ENCODE results near the gene KCNQ5. TPM values are rescaled to one million over a fixed set of nuclear protein-coding genes. Genes with fewer than 3 reads are reported as not detected.
"Not testable (repeated sequence)": the region's sequence is repeated elsewhere in the genome, so short reads cannot be mapped to it uniquely, and the experiment has no call there.

Gene KCNQ5
- polyA plus RNA-seq (2013, experiment 1 of 2), result 0.08 TPM
- 0.06 TPM for polyA plus RNA-seq (2013, experiment 2 of 2)

GRCh38 chr6:72621291-72622093, at the start of gene KCNQ5:
Gene KCNQ5, plus strand, starts transcription at chr6:72622064.
- peak within 1 kb of the TSS; percentile 67 for H3K9ac ChIP-seq (ENCODE audit: low read depth, low read length, poor library complexity)
- no peak within 1 kb of the TSS for H3K27ac ChIP-seq (replicated peaks; ENCODE audit: low read length)
- peak within 1 kb of the TSS; percentile 65 for H3K18ac ChIP-seq (ENCODE audit: low read length)
- no CpG with 5 or more reads among the region's 58 CpGs for WGBS, 2 donors (ENCODE audit: extremely low coverage in 2 of 2, insufficient read length in 2 of 2, insufficient replicate concordance in 1 of 2)
- H2BK120ac ChIP-seq (ENCODE audit: low read depth, low read length), result no peak within 1 kb of the TSS
- H4K91ac ChIP-seq (ENCODE audit: low read depth, low read length, poor library complexity), result no peak within 1 kb of the TSS
- no peak within 1 kb of the TSS for H2BK12ac ChIP-seq (ENCODE audit: low read length)
- H3K27me3 ChIP-seq (ENCODE audit: control insufficient read depth in 3 of 3, insufficient read depth in 3 of 3, low read depth in 1 of 3, low read length in 3 of 3), result peaks cover 16 to 75% (median 37%) of the 10 kb centered on the region in 3 experiments
- peak within 1 kb of the TSS; percentile 99 for H3K4me2 ChIP-seq (ENCODE audit: insufficient read depth, low read length, poor library complexity, severe bottlenecking)
- H4K8ac ChIP-seq (ENCODE audit: low read depth, low read length), result no peak within 1 kb of the TSS
- peak within 1 kb of the TSS; percentile 88 for H2AFZ ChIP-seq (ENCODE audit: low read length)
- peak within 1 kb of the TSS; percentile 25 to 79 for H3K4me3 ChIP-seq (ENCODE audit: low read length in 2 of 2)
- peaks cover 8 to 9% of the 10 kb centered on the region in 2 donors for H3K4me1 ChIP-seq (ENCODE audit: control insufficient read depth in 2 of 2, insufficient read depth in 1 of 2, low read depth in 1 of 2, low read length in 2 of 2)
- no peaks in the 10 kb centered on the region for H3K9me3 ChIP-seq (replicated peaks in 1 of 2; ENCODE audit: control insufficient read depth in 2 of 2, insufficient read depth in 1 of 2, low read depth in 1 of 2, low read length in 2 of 2)
- peak within 1 kb of the TSS; percentile 70 for H3K23ac ChIP-seq (ENCODE audit: low read depth, low read length, poor library complexity)
- no peaks in the 10 kb centered on the region for H3K36me3 ChIP-seq (replicated peaks in 1 of 2; ENCODE audit: control insufficient read depth in 2 of 2, insufficient read depth in 2 of 2, low read length in 2 of 2)
- H3K4ac ChIP-seq (ENCODE audit: low read length), result no peak within 1 kb of the TSS
- H2AK5ac ChIP-seq (ENCODE audit: low read depth, low read length), result no peak within 1 kb of the TSS
- H3K14ac ChIP-seq (ENCODE audit: low read length), result peak within 1 kb of the TSS; percentile 33
- DNase-seq (ENCODE audit: low spot score), result no peak
- peak within 1 kb of the TSS; percentile 56 for H2BK5ac ChIP-seq (ENCODE audit: low read length)
- no peaks in the 10 kb centered on the region for H3K79me1 ChIP-seq (ENCODE audit: low read depth, low read length)
- peak within 1 kb of the TSS; percentile 49 for H2BK15ac ChIP-seq (ENCODE audit: low read length)

GRCh38 chr6:72579865-72580264, 42.0 kb upstream of the KCNQ5 start:
- no peaks in the 10 kb centered on the region for H3K27me3 ChIP-seq (ENCODE audit: control insufficient read depth in 3 of 3, insufficient read depth in 3 of 3, low read depth in 1 of 3, low read length in 3 of 3)
- no peaks in the 10 kb centered on the region for H3K79me1 ChIP-seq (ENCODE audit: low read depth, low read length)
- H3K18ac ChIP-seq (ENCODE audit: low read length), result no peak overlapping the region
- no peak overlapping the region for H3K9ac ChIP-seq (ENCODE audit: low read depth, low read length, poor library complexity)
- no peak overlapping the region for H3K4me3 ChIP-seq (ENCODE audit: low read length in 2 of 2)
- no peaks in the 10 kb centered on the region for H3K4me1 ChIP-seq (ENCODE audit: control insufficient read depth in 2 of 2, insufficient read depth in 1 of 2, low read depth in 1 of 2, low read length in 2 of 2)
- H4K91ac ChIP-seq (ENCODE audit: low read depth, low read length, poor library complexity), result no peak overlapping the region
- H2AK5ac ChIP-seq (ENCODE audit: low read depth, low read length), result no peak overlapping the region
- no CpG with 5 or more reads among the region's 2 CpGs for WGBS, 2 donors (ENCODE audit: extremely low coverage in 2 of 2, insufficient read length in 2 of 2, insufficient replicate concordance in 1 of 2)
- H4K8ac ChIP-seq (ENCODE audit: low read depth, low read length), result no peak overlapping the region
- no peak overlapping the region for H2BK12ac ChIP-seq (ENCODE audit: low read length)
- H2BK5ac ChIP-seq (ENCODE audit: low read length), result no peak overlapping the region
- no peak overlapping the region for H3K27ac ChIP-seq (replicated peaks; ENCODE audit: low read length)
- no peak overlapping the region for H3K23ac ChIP-seq (ENCODE audit: low read depth, low read length, poor library complexity)
- H3K9me3 ChIP-seq (replicated peaks in 1 of 2; ENCODE audit: control insufficient read depth in 2 of 2, insufficient read depth in 1 of 2, low read depth in 1 of 2, low read length in 2 of 2), result no peaks in the 10 kb centered on the region
- H2BK120ac ChIP-seq (ENCODE audit: low read depth, low read length), result no peak overlapping the region
- DNase-seq (ENCODE audit: low spot score), result no peak
- H3K4ac ChIP-seq (ENCODE audit: low read length), result no peak overlapping the region
- no peaks in the 10 kb centered on the region for H3K36me3 ChIP-seq (replicated peaks in 1 of 2; ENCODE audit: control insufficient read depth in 2 of 2, insufficient read depth in 2 of 2, low read length in 2 of 2)
- no peak overlapping the region for H2BK15ac ChIP-seq (ENCODE audit: low read length)
- H2AFZ ChIP-seq (ENCODE audit: low read length), result no peak overlapping the region
- no peak overlapping the region for H3K14ac ChIP-seq (ENCODE audit: low read length)
- no peak overlapping the region for H3K4me2 ChIP-seq (ENCODE audit: insufficient read depth, low read length, poor library complexity, severe bottlenecking)

GRCh38 chr6:72580281-72580940, 41.5 kb upstream of the KCNQ5 start:
- Histone ChIP-seq H3K27me3 (ENCODE audit: control insufficient read depth in 3 of 3, insufficient read depth in 3 of 3, low read depth in 1 of 3, low read length in 3 of 3) (no peaks in the 10 kb centered on the region), H2BK120ac (ENCODE audit: low read depth, low read length) (no peak overlapping the region), H3K36me3 (replicated peaks in 1 of 2; ENCODE audit: control insufficient read depth in 2 of 2, insufficient read depth in 2 of 2, low read length in 2 of 2) (no peaks in the 10 kb centered on the region), H3K18ac (ENCODE audit: low read length) (no peak overlapping the region), H3K4ac (ENCODE audit: low read length) (no peak overlapping the region), H3K4me1 (ENCODE audit: control insufficient read depth in 2 of 2, insufficient read depth in 1 of 2, low read depth in 1 of 2, low read length in 2 of 2) (no peaks in the 10 kb centered on the region), H3K14ac (ENCODE audit: low read length) (no peak overlapping the region), H3K79me1 (ENCODE audit: low read depth, low read length) (no peaks in the 10 kb centered on the region), H2AFZ (ENCODE audit: low read length) (no peak overlapping the region), H2AK5ac (ENCODE audit: low read depth, low read length) (no peak overlapping the region), H2BK5ac (ENCODE audit: low read length) (no peak overlapping the region), H4K91ac (ENCODE audit: low read depth, low read length, poor library complexity) (no peak overlapping the region), H3K23ac (ENCODE audit: low read depth, low read length, poor library complexity) (no peak overlapping the region), H3K4me3 (ENCODE audit: low read length in 2 of 2) (no peak overlapping the region), H3K27ac (replicated peaks; ENCODE audit: low read length) (no peak overlapping the region), H2BK12ac (ENCODE audit: low read length) (no peak overlapping the region), H3K9me3 (replicated peaks in 1 of 2; ENCODE audit: control insufficient read depth in 2 of 2, insufficient read depth in 1 of 2, low read depth in 1 of 2, low read length in 2 of 2) (no peaks in the 10 kb centered on the region), H3K4me2 (ENCODE audit: insufficient read depth, low read length, poor library complexity, severe bottlenecking) (no peak overlapping the region), H4K8ac (ENCODE audit: low read depth, low read length) (no peak overlapping the region), H2BK15ac (ENCODE audit: low read length) (no peak overlapping the region), H3K9ac (ENCODE audit: low read depth, low read length, poor library complexity) (no peak overlapping the region)
- WGBS, 2 donors (ENCODE audit: extremely low coverage in 2 of 2, insufficient read length in 2 of 2, insufficient replicate concordance in 1 of 2), result no CpG with 5 or more reads among the region's 6 CpGs
- DNase-seq (ENCODE audit: low spot score), result no peak

- not testable (repeated sequence) for H3K18ac ChIP-seq (ENCODE audit: low read length); H3K27ac ChIP-seq (replicated peaks; ENCODE audit: low read length); H3K79me1 ChIP-seq (ENCODE audit: low read depth, low read length); H2BK12ac ChIP-seq (ENCODE audit: low read length); H2BK15ac ChIP-seq (ENCODE audit: low read length); H3K4ac ChIP-seq (ENCODE audit: low read length); H3K27me3 ChIP-seq (ENCODE audit: control insufficient read depth in 3 of 3, insufficient read depth in 3 of 3, low read depth in 1 of 3, low read length in 3 of 3); H3K36me3 ChIP-seq (replicated peaks in 1 of 2; ENCODE audit: control insufficient read depth in 2 of 2, insufficient read depth in 2 of 2, low read length in 2 of 2); H3K4me1 ChIP-seq (ENCODE audit: control insufficient read depth in 2 of 2, insufficient read depth in 1 of 2, low read depth in 1 of 2, low read length in 2 of 2); H3K4me3 ChIP-seq (ENCODE audit: low read length in 2 of 2); H3K4me2 ChIP-seq (ENCODE audit: insufficient read depth, low read length, poor library complexity, severe bottlenecking); H3K14ac ChIP-seq (ENCODE audit: low read length); H2BK120ac ChIP-seq (ENCODE audit: low read depth, low read length); H4K8ac ChIP-seq (ENCODE audit: low read depth, low read length); DNase-seq (ENCODE audit: low spot score); H2AK5ac ChIP-seq (ENCODE audit: low read depth, low read length); H2AFZ ChIP-seq (ENCODE audit: low read length); H3K9me3 ChIP-seq (replicated peaks in 1 of 2; ENCODE audit: control insufficient read depth in 2 of 2, insufficient read depth in 1 of 2, low read depth in 1 of 2, low read length in 2 of 2); H3K23ac ChIP-seq (ENCODE audit: low read depth, low read length, poor library complexity); H4K91ac ChIP-seq (ENCODE audit: low read depth, low read length, poor library complexity); H3K9ac ChIP-seq (ENCODE audit: low read depth, low read length, poor library complexity); H2BK5ac ChIP-seq (ENCODE audit: low read length)
- no CpG with 5 or more reads among the region's 2 CpGs for WGBS, 2 donors (ENCODE audit: extremely low coverage in 2 of 2, insufficient read length in 2 of 2, insufficient replicate concordance in 1 of 2)
These were observed 40.9 kb upstream of the KCNQ5 start for GRCh38 chr6:72580950-72581349.
